Measurements from ENCODE around the gene UBASH3B. TPM values are rescaled to one million over a fixed set of nuclear protein-coding genes. Genes with fewer than 3 reads are reported as not detected.

Gene UBASH3B, protein sequence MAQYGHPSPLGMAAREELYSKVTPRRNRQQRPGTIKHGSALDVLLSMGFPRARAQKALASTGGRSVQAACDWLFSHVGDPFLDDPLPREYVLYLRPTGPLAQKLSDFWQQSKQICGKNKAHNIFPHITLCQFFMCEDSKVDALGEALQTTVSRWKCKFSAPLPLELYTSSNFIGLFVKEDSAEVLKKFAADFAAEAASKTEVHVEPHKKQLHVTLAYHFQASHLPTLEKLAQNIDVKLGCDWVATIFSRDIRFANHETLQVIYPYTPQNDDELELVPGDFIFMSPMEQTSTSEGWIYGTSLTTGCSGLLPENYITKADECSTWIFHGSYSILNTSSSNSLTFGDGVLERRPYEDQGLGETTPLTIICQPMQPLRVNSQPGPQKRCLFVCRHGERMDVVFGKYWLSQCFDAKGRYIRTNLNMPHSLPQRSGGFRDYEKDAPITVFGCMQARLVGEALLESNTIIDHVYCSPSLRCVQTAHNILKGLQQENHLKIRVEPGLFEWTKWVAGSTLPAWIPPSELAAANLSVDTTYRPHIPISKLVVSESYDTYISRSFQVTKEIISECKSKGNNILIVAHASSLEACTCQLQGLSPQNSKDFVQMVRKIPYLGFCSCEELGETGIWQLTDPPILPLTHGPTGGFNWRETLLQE
- 29.9 to 39.8 TPM (median 38.3 TPM) in 5 replicates for total RNA-seq (2022; extraction: Qiagen RNA extraction)

DNA sequence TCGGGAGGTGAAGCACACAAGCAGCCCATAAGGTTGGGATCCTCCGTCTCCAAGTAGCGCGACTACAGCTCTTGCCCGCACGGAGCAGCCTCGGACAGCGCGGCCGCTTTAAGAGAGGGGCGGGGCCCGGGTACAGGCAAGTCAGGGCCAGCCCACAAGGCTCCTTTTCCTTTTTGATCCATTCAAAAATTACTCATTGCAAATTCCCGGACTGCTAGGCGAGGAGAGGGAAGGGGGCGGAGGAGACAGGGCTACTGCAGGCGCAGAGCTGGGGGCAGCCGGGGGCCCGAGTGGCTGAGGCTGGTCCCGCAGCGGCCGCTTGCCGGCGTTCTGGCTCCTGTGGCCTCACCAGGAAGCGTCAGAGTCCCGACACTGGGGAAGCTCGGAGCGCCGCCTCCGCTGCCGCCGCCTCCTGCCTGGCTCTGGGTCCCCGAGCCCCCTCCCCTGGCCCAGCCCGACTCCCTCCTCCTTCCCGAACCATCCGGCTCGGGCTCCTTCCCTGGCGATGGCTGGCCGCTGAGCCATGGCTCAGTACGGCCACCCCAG lies at the start of gene UBASH3B:
UBASH3B (plus strand) TSS at position 196 of the 546 bp plus-strand sequence; CDS start at position 524, 328 bp downstream.

Other genes starting within 250 kb of the UBASH3B start
- gene CRTAM, start 182.8 kb downstream of the UBASH3B start, total RNA-seq (2022; extraction: Qiagen RNA extraction): 0.03 to 0.24 TPM (median 0.10 TPM) in 5 replicates
- 2.8 to 4.1 TPM (median 3.3 TPM) in 5 replicates for gene JHY, start 227.0 kb downstream of the UBASH3B start, total RNA-seq (2022; extraction: Qiagen RNA extraction)